Neutrophil (primary cell): ENCODE measurements around the gene NDUFB3.
A peak's percentile ranks its signal among the peaks of the same experiment; 100 is the strongest.

ENCODE experiments used
- H3K27ac ChIP-seq: fragments of 200-600 bp; sonication (generic); 2 replicates; pipeline ENCODE4 v1.5.1; 2016; ENCODE audit warnings: mild to moderate bottlenecking, moderate library complexity
- H3K27me3 ChIP-seq: fragments of 200-600 bp; sonication (generic); 2 replicates; pipeline ENCODE4 v1.6.0; 2016; ENCODE audit warnings: mild to moderate bottlenecking
- H3K36me3 ChIP-seq: fragments of 200-600 bp; sonication (generic); 2 replicates; pipeline ENCODE4 v1.5.1; 2017
- H3K4me1 ChIP-seq, 2 experiments: fragments of 200-600 bp in 1 of 2; sonication (generic) in 1 of 2; 1 replicate in 1 of 2; 2 replicates in 1 of 2; pipeline versions ENCODE4 v1.5.1 to v1.6.1; 2013 to 2016; ENCODE audit warnings: low read depth in 1 of 2, low read length in 1 of 2, mild to moderate bottlenecking in 1 of 2, moderate library complexity in 1 of 2; ENCODE audit not compliant: control insufficient read depth in 1 of 2, insufficient read depth in 1 of 2
- H3K4me3 ChIP-seq, 2 experiments: fragments of 200-600 bp in 1 of 2; sonication (generic) in 1 of 2; 1 replicate in 1 of 2; 2 replicates in 1 of 2; pipeline ENCODE4 v1.5.1; 2013 to 2016; ENCODE audit warnings: low read depth in 1 of 2, low read length in 1 of 2, mild to moderate bottlenecking in 1 of 2, moderate library complexity in 1 of 2
- H3K9me3 ChIP-seq: fragments of 200-600 bp; sonication (generic); 2 replicates; pipeline ENCODE4 v1.5.1; 2016
- CTCF ChIP-seq: fragments of 200-600 bp; sonication (generic); IDR thresholded peaks from 2 replicates; pipeline ENCODE4 v1.5.1; 2016; ENCODE audit warnings: antibody characterized with exemption

NDUFB3 gene

GRCh38 chr2:201074996-201075395 is 3.2 kb downstream of the NDUFB3 start:
- no peaks in the 10 kb centered on the region for H3K9me3 ChIP-seq
- no peak overlapping the region for H3K27ac ChIP-seq
- peaks cover 13% of the 10 kb centered on the region for H3K36me3 ChIP-seq
- no peaks in the 10 kb centered on the region for H3K27me3 ChIP-seq
- H3K4me3 ChIP-seq: no peak overlapping the region
- H3K4me1 ChIP-seq: peaks cover 43 to 46% of the 10 kb centered on the region in 2 experiments
- TF ChIP-seq CTCF: no peak

- Histone ChIP-seq H3K27me3 (no peaks in the 10 kb centered on the region), H3K4me3 (no peak overlapping the region), H3K27ac (peak overlapping the region; percentile 33), H3K9me3 (no peaks in the 10 kb centered on the region), H3K36me3 (peaks cover 23% of the 10 kb centered on the region), H3K4me1 (peaks cover 9 to 14% of the 10 kb centered on the region in 2 experiments)
- no peak for TF ChIP-seq CTCF
These were observed 13.1 kb downstream of the NDUFB3 start for GRCh38 chr2:201084863-201085262.

- Histone ChIP-seq H3K4me1 (peaks cover 44 to 54% of the 10 kb centered on the region in 2 experiments), H3K36me3 (peaks cover 5% of the 10 kb centered on the region), H3K4me3 (no peak overlapping the region), H3K27me3 (no peaks in the 10 kb centered on the region), H3K27ac (peak overlapping the region; percentile 33), H3K9me3 (no peaks in the 10 kb centered on the region)
- no peak for TF ChIP-seq CTCF
These were observed 18.8 kb downstream of the NDUFB3 start for GRCh38 chr2:201090574-201090973.

GRCh38 chr2:201093573-201093972 is 21.8 kb downstream of the NDUFB3 start:
- Histone ChIP-seq H3K9me3 (no peaks in the 10 kb centered on the region), H3K4me3 (peak overlapping the region; percentile 49 to 56), H3K27me3 (no peaks in the 10 kb centered on the region), H3K4me1 (peaks cover 42 to 56% of the 10 kb centered on the region in 2 experiments), H3K27ac (peak overlapping the region; percentile 86), H3K36me3 (no peaks in the 10 kb centered on the region)
- no peak for TF ChIP-seq CTCF

GRCh38 chr2:201100497-201100896 is 28.7 kb downstream of the NDUFB3 start:
- no peak for TF ChIP-seq CTCF
- peaks cover 0 to 3% of the 10 kb centered on the region in 2 experiments for H3K4me1 ChIP-seq
- H3K36me3 ChIP-seq: no peaks in the 10 kb centered on the region
- no peak overlapping the region for H3K27ac ChIP-seq
- no peak overlapping the region for H3K4me3 ChIP-seq
- no peaks in the 10 kb centered on the region for H3K27me3 ChIP-seq
- no peaks in the 10 kb centered on the region for H3K9me3 ChIP-seq

- no peak overlapping the region for H3K27ac ChIP-seq
- H3K4me1 ChIP-seq: peaks cover 0 to 4% of the 10 kb centered on the region in 2 experiments
- H3K27me3 ChIP-seq: no peaks in the 10 kb centered on the region
- H3K36me3 ChIP-seq: no peaks in the 10 kb centered on the region
- no peak overlapping the region for H3K4me3 ChIP-seq
- no peaks in the 10 kb centered on the region for H3K9me3 ChIP-seq
- no peak for TF ChIP-seq CTCF
These were observed 34.0 kb downstream of the NDUFB3 start for GRCh38 chr2:201105759-201106158.
